Natural killer cell (primary cell): Measurements from ENCODE around the gene SOBP. TPM values are rescaled to one million over a fixed set of nuclear protein-coding genes. Genes with fewer than 3 reads are reported as not detected.
"Not testable (repeated sequence)": the region's sequence is repeated elsewhere in the genome, so short reads cannot be mapped to it uniquely, and the experiment has no call there.

ENCODE experiments used
- ATAC-seq, 3 donors: fragments of 150-1000 bp in 2 of 3; fragments of 200-7000 bp in 1 of 3; cut with Tn5 transposase; 1 replicate in 1 of 3; 2 replicates in 2 of 3; pipeline ENCODE4 v1.10.0; 2021; ENCODE audit warnings: mild to moderate bottlenecking in 2 of 3, moderate library complexity in 2 of 3
- DNase-seq, 2 donors: peaks; one replicate each; pipeline versions ENCODE4 v3.0.0 to v3.0.0-alpha.2; 2013 to 2021; ENCODE audit warnings: mixed read lengths in 1 of 2
- H3K27ac ChIP-seq: one replicate; pipeline ENCODE4 v1.5.1; 2013; ENCODE audit warnings: mild to moderate bottlenecking, low read length
- H3K27me3 ChIP-seq: one replicate; pipeline ENCODE4 v1.6.1; 2013; ENCODE audit warnings: low read length; ENCODE audit not compliant: control insufficient read depth, insufficient read depth
- H3K36me3 ChIP-seq: one replicate; pipeline ENCODE4 v1.6.1; 2013; ENCODE audit warnings: low read length; ENCODE audit not compliant: control insufficient read depth, insufficient read depth
- H3K4me1 ChIP-seq: one replicate; pipeline ENCODE4 v1.6.1; 2013; ENCODE audit warnings: low read length; ENCODE audit not compliant: control insufficient read depth, insufficient read depth
- H3K4me3 ChIP-seq: one replicate; pipeline ENCODE4 v1.5.1; 2013; ENCODE audit warnings: low read length
- H3K9me3 ChIP-seq: one replicate; pipeline ENCODE4 v1.6.1; 2013; ENCODE audit warnings: low read length; ENCODE audit not compliant: control insufficient read depth, insufficient read depth
- H3K27ac Mint-ChIP-seq, 2 donors: one replicate each; pipeline ENCODE4 v1.8.0; 2022; ENCODE audit warnings: mild to moderate bottlenecking in 2 of 2, mixed read lengths in 2 of 2, moderate library complexity in 1 of 2
- H3K27me3 Mint-ChIP-seq, 2 donors: one replicate each; pipeline ENCODE4 v1.8.0; 2022; ENCODE audit warnings: low read depth in 2 of 2, mixed read lengths in 2 of 2
- H3K36me3 Mint-ChIP-seq: one replicate; pipeline ENCODE4 v1.8.0; 2022; ENCODE audit warnings: mixed read lengths
- H3K4me1 Mint-ChIP-seq, 2 donors: one replicate each; pipeline ENCODE4 v1.8.0; 2022; ENCODE audit warnings: mixed read lengths in 2 of 2
- H3K4me3 Mint-ChIP-seq: one replicate; pipeline ENCODE4 v1.8.0; 2022; ENCODE audit warnings: mild to moderate bottlenecking, moderate library complexity, mixed read lengths
- H3K9me3 Mint-ChIP-seq, 2 donors: one replicate each; pipeline ENCODE4 v1.8.0; 2022; ENCODE audit warnings: mixed read lengths in 2 of 2
- CTCF ChIP-seq: fragments of 200-600 bp; IDR thresholded peaks from one replicate; pipeline ENCODE4 v1.8.0; 2022; ENCODE audit warnings: antibody characterized with exemption
- WGBS: methylation state at CpG from one replicate; pipeline ENCODE4 v1.1.7; 2013; ENCODE audit warnings: missing lambda C conversion rate; ENCODE audit not compliant: insufficient coverage; 5-methylcytosine and 5-hydroxymethylcytosine counted together
- intact Hi-C: fragments of 100-400 bp; cut with micrococcal nuclease; formaldehyde crosslinking; loops from one replicate; pipeline ENCODE4 v1.14.2; 2022
- total RNA-seq, 4 donors: library from RNA; stranded (reverse); fragments of 120-200 nt in 1 of 4; gene quantifications; one replicate each; pipeline versions ENCODE4 v1.2.3 to v1.2.4, GENCODE V29; 2013 to 2022

Gene SOBP
- total RNA-seq, 3 donors from 2014 or later (not counting 1 experiment from before 2014, with no cell fraction given) = 0.16 TPM; not detected in 1

- Mint-ChIP-seq H3K4me1 (no peaks in the 10 kb centered on the region), H3K36me3 (no peaks in the 10 kb centered on the region), H3K27ac (no peak overlapping the region), H3K9me3 (no peaks in the 10 kb centered on the region), H3K27me3 (peaks cover 25 to 60% of the 10 kb centered on the region in 2 donors), H3K4me3 (no peak overlapping the region)
- intact Hi-C loops = no loop called here
- no peak overlapping the region for H3K27ac ChIP-seq
- H3K27me3 ChIP-seq = peaks cover 5% of the 10 kb centered on the region
- ATAC-seq = no peak
- no peak for TF ChIP-seq CTCF
- no peak overlapping the region for H3K4me3 ChIP-seq
- H3K9me3 ChIP-seq = no peaks in the 10 kb centered on the region
- no peaks in the 10 kb centered on the region for H3K36me3 ChIP-seq
- no peak for DNase-seq
- 73% methylated on average over 1 of the region's 1 CpG for WGBS
- H3K4me1 ChIP-seq = no peaks in the 10 kb centered on the region
Observed at GRCh38 chr6:107470364-107470763, 19.6 kb upstream of the SOBP start.

GRCh38 chr6:107473660-107474059 lies 16.3 kb upstream of the SOBP start:
- no peaks in the 10 kb centered on the region for H3K9me3 ChIP-seq
- no peaks in the 10 kb centered on the region for H3K4me1 ChIP-seq
- H3K27me3 ChIP-seq = peaks cover 5% of the 10 kb centered on the region
- Mint-ChIP-seq H3K4me3 (no peak overlapping the region), H3K4me1 (no peaks in the 10 kb centered on the region), H3K9me3 (no peaks in the 10 kb centered on the region), H3K36me3 (no peaks in the 10 kb centered on the region), H3K27me3 (peaks cover 24 to 40% of the 10 kb centered on the region in 2 donors), H3K27ac (no peak overlapping the region)
- intact Hi-C loops = no loop called here
- no peak overlapping the region for H3K27ac ChIP-seq
- no peak for ATAC-seq
- 91% methylated on average over 5 of the region's 5 CpGs for WGBS
- no peak for TF ChIP-seq CTCF
- no peak overlapping the region for H3K4me3 ChIP-seq
- DNase-seq = no peak
- no peaks in the 10 kb centered on the region for H3K36me3 ChIP-seq

- H3K27ac Mint-ChIP-seq, H3K4me3 ChIP-seq, H3K36me3 Mint-ChIP-seq, H3K4me3 Mint-ChIP-seq, H3K36me3 ChIP-seq, H3K4me1 Mint-ChIP-seq, DNase-seq, H3K27ac ChIP-seq, H3K27me3 ChIP-seq, H3K4me1 ChIP-seq, intact Hi-C loops, ATAC-seq, H3K9me3 Mint-ChIP-seq, H3K9me3 ChIP-seq: not testable (repeated sequence)
- peaks cover 31 to 43% of the 10 kb centered on the region in 2 donors for H3K27me3 Mint-ChIP-seq
- WGBS = 83% methylated on average over 3 of the region's 3 CpGs
Observed at GRCh38 chr6:107475360-107475759, 14.6 kb upstream of the SOBP start.

- H3K9me3 ChIP-seq, H3K27ac ChIP-seq, H3K4me3 ChIP-seq, H3K9me3 Mint-ChIP-seq, H3K36me3 ChIP-seq, intact Hi-C loops, DNase-seq, ATAC-seq, H3K4me1 ChIP-seq, H3K27ac Mint-ChIP-seq, H3K4me3 Mint-ChIP-seq, H3K4me1 Mint-ChIP-seq, H3K27me3 ChIP-seq, H3K36me3 Mint-ChIP-seq: not testable (repeated sequence)
- peaks cover 34 to 47% of the 10 kb centered on the region in 2 donors for H3K27me3 Mint-ChIP-seq
- WGBS = 88% methylated on average over 2 of the region's 3 CpGs
Observed at GRCh38 chr6:107475826-107476225, 14.1 kb upstream of the SOBP start.
